HG03378 (cell line): ENCODE measurements around the gene FDXR.

ENCODE experiments used
- ATAC-seq: cut with Tn5 transposase; IDR thresholded peaks from one replicate; pipeline ENCODE4 v1.9.1; 2021; ENCODE audit warnings: mild to moderate bottlenecking, moderate library complexity; ENCODE audit not compliant: unreplicated experiment

FDXR gene

DNA sequence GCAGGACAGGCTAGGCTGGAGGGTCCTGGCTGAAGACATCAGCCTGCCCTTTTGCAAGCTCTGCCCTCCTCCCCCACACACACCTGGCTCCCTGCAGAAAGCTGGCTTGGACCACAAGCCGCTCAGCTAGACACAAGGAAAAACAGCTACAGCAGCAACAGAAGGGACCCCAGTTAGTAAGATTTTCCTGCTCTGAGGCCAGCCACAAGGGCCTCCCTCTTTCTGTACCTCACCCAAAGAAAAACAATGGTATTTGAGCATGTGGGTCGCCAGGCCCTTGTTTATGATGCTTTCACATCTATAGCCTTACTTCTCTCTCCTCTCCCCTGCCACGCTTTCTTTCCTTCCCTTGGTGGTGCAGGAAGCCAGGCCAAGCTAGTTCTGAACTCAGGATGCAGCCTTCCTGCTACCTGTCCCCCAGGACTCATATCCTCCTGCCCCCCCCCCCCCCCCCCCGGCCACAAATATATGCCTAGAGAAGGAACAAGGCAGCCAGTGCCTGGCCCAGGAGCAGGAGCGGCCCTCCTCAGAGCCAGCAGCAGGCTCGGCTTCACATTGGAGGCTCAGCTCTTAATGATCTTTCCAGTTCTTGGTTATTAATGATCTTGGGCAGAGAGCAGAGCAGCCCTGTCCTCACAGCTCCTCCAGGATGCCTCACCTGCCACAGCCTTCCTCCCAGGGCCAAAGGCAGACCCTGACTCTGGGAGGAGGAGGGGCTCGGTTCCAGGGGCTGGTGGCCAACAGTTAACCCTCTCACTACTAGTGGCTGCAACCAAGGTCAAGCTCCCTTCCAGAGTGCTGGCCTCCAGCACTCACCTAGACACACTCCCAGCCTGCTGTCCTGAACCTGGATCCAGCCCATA, 32.6 kb downstream of the FDXR start:
- ATAC-seq, result no peak

DNA sequence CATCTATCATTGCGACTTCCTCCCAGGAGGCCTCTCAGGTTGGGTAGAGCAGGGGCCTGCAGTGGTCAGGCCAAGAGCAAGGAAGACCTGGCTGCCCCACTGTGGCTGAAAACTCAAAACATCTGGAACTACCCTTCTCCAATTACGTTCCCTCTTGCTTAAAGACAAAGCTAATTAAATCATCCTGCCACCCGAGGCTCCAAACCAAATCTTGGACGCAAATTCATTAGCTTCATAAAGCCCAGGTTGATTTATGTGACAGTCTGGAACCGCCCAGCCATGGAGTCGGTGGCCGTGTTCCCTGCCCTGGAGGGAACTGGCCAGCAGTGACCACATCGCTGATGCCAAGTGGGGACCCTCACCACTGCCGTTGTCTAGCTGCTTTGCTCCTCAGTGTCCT, 34.5 kb downstream of the FDXR start:
- no peak for ATAC-seq

DNA sequence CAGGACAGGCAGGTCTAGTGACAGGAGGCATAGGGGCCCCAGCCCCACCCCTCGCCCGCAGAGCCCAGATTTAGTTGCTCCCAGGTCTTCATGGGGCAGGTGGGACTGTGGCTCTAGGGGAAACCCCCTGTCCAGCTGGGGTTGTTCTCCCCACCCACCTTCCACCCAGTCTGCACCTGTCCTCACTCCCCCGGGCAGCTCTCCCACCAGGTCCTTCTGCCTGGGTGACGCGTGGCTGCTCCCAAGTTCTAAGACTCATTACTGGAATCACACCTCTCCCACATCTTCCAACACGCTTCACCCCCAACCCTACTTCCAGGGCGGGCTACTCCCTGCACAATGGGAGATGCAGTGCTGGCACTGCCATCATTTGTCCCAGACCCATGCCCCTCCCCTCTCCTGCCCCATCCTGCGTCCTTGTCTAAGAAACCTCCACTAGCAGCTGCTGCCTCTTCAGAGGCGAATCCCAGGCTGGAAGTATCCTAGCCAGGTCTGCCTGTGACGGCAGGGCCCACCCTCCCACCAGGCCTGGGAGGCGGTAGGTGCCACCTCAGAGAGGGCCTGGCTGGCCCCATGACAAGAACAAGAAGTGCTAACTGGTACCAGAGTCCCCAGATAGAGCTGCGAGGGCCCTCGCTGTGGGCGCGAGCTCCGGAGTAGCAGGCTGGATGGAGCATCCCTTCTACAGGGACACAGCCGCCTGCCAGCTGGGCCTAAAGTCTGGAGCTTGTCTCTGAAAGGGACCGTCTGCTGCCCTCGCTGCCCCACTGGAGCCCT, 35.9 kb downstream of the FDXR start:
- no peak for ATAC-seq

GRCh38 chr17:74836191-74836590, 36.6 kb downstream of the FDXR start:
- ATAC-seq, result no peak

DNA sequence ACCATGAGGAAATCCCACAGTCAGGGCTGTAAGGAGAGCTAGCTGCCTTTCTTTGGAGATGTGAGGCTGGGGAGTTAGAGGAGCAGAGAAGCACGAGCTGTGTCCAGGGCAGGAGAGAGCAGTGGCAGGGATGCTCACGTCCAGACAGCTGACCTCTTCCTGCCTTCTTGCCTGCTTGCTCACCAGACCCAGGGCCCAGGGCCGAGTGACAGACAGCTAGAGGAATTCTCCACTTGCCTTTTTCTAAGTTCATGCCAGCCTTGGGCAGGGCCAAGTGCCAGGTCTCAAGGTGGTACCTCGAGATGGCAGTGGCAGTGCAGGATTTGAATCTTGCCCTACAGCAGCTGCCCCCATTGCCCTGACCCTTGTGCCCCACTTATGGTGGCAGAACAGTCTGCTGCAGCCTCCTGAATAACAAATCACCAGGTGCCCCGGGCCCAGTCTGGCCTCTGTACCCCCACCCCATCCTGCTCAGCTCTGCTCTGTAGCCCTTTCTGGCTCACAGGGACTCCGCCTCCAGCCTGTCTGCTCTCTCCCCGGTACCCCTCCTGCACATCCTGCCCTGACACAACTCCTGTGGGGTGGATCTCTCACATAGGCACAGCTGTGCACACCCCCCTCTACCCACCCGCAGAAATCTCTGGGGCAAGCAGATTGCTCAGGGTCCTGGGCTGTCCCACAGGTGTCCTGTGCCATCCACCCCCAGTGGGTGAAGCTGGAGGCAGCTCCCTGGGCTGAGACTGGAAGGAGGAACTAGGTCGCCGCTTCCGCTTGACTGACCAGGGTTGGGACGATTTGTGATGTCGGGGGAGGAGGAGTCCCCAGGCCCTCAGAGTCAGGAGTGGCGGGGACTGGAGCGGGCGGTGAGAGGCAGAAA, 39.1 kb downstream of the FDXR start:
- ATAC-seq, result no peak

GRCh38 chr17:74832421-74832820, 40.4 kb downstream of the FDXR start:
- ATAC-seq, result no peak

- ATAC-seq, result no peak
These were observed 41.2 kb downstream of the FDXR start for GRCh38 chr17:74831444-74832146.

GRCh38 chr17:74830861-74831260, 41.9 kb downstream of the FDXR start:
- no peak for ATAC-seq

DNA sequence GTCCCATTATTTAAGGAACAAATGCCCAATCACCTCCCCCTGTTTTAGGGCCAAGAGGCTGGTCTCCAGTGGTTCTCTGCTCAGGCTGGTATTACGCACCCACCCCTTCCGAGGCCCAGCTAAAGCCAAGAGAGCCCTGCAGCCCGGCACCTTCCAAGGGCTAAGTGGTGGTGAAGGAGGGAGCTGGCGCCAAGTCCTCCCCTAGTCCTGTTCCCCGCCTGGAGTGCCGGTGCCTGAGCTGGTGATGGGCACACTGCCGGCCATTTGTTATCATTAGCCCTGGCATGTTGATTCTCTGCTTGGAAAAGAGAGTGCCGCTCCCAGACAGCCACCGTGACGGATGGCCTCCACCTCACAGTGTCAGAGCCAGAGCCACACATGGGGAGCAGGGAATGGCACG, 45.0 kb downstream of the FDXR start:
- ATAC-seq, result no peak

- ATAC-seq, result no peak
These were observed 46.7 kb downstream of the FDXR start for GRCh38 chr17:74825952-74826719.

DNA sequence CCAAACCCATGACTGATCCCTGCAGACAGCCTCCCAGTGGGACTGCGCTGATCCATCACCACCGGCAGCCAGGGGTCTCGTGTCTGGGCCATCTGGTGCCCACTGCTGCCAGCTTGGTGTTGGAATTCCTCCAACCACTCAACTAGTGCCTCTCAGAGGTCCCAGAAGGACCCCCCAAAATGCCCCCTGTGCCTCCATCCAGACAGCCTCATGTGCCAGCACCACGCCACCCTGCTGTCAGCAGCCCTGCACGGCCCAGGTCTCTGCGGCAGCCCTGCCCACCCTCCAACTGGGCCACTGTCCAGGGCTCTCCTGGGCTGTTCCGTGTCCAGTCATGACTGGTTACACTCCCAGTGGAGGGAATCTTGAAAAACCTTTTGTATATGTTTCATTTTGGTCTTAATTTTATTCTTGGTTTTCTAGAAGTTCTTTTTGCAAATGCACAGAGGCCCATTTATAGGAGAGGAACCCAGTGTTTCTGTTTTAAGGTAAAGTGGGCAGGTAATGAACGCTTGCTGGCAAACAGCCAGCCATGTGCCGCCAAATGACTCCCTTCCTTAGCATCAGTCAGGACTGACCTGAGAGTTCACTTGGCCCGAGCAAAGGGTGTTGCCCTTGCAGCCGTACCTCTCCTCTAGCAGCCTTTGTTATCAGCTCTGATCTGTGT, 47.7 kb downstream of the FDXR start:
- ATAC-seq, result no peak

DNA sequence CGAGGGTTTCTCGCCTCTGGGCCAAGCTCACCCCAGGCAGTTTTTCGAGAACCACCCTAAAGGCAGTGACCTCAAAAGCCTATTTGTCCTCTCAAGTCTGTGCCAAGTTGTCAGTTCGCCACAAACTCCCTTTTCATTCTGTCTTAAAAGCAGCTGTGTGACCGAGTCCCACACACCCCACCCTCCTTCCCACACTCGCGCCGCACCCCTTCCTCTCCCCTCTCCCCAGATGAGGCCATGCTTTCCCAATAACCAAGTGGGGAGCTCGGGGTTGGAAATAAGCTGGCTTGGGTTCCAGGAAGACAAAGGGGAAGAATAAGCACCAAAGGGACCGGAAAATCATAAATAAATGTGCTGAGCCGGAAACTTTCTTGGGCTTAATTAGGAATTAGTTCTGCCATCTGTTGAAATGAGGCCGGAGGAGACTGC, 49.8 kb downstream of the FDXR start:
- ATAC-seq, result no peak

DNA sequence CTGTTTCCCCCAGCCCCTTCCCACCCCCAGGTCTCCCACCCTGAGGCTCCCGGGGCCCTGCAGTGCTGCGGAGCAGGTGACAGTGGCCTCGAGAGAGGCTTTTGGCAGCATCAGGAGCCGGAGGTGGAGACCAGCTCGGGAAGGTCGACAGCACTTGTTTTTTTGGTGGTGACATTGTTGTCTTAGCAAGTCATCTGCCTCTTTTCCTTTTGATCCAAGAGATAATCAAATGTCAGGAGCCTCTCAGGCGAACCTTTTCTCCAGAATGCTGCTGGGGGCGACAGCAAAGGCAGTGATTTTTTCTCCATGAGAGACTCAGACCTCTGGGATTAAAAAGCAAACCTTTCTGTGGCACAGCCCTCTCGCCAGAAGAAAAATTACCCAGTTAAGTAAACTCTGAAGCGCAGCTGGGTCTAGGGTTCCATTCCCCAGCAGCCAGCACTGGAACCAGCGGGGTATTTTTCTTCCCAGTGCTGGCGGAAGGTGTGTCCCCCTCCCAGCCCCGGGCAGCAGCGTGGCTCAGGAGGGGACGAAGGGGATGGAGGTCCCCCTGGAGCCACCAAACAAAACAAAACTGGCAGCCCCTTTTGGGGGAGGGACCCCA, 50.4 kb downstream of the FDXR start:
- ATAC-seq, result no peak

DNA sequence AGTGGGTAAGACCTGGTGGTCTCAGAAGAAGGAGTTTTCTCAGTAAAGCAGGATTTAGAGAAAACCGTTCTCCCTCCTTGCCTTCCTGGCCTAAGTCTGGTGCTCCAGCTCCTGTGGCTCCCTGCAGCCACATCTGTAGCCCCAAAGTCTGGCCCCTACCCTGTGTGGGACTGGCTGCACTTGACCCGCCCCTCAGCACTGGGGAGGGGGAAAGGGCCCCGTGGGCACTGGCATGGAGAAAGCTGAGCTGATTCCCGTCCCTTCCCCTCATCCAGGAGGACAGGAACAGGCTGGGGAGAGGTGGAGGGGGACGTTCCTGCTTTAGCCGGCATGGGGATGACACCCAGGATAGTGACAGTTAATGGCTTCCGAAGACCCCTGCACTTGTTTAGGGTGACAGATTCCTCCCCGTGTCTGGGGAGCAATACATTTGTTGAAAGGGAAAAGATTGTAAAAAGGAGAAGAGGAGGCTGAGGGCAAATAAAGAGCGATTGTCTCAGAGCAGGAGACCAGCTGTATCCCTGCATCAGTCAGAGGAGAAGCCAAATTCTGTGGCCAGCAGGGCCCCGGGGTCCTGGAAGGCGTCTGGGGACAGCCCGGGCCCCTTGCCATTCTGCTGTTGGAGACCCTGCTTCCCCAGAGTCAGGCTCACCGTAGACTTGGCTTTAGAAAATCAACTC, 51.0 kb downstream of the FDXR start:
- no peak for ATAC-seq

DNA sequence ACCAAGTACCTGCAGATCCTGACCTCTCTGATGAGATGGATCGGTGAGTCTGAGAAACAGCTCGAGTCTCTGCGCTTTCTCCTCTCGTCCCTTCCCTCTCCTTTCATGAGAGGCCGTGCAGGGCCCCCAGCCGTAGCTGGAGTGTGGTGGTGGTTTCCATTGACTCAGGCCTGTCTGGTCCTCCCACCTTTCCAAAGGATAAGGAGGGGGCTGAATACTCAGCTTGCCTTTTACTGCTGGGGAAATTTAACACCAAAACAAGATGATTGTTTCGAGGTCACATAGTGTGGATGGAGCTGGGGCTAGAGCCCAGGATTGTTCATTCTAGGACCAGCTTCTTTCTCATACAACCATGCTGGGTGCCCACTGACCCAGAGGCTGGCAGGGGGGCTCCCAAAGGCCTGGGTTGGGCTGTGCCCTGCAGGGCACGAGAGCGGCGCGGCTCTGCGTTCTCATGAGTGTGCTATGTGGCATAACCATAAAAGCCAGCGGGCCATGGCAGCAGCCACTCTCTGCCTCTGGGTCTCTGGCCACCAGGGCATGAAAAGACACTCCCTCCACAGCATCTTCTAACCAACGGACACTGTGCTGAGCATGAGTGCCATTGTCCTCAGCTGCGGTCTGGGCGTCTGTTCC, 52.9 kb downstream of the FDXR start:
- ATAC-seq, result no peak

GRCh38 chr17:74818291-74818938, 54.4 kb downstream of the FDXR start:
- no peak for ATAC-seq

GRCh38 chr17:74816905-74817620, 55.7 kb downstream of the FDXR start:
- no peak for ATAC-seq
